IMR-90 (cell line): ENCODE measurements around the gene EXOC4. TPM values are rescaled to one million over a fixed set of nuclear protein-coding genes. Genes with fewer than 3 reads are reported as not detected.

Source experiments
- ATAC-seq: fragments of 200-7000 bp; cut with Tn5 transposase; 2 replicates; pipeline ENCODE4 v1.9.1; 2020; ENCODE audit warnings: low read depth, mild to moderate bottlenecking, moderate library complexity
- BruUV-seq: library from RNA; stranded (reverse); fragments of 400-500 nt; replicated peaks from 2 replicates; lab custom pipeline; 2021; lab: Mats Ljungman, UMichigan
- CTCF ChIA-PET: fragments of 300-600 bp; formaldehyde crosslinking; extraction: SDS; loops from one replicate; lab custom pipeline; 2021; ENCODE audit warnings: antibody characterized with exemption; lab: Yijun Ruan, JAX
- POLR2A ChIA-PET: fragments of 300-600 bp; sonication (Branson Sonifier 250); formaldehyde crosslinking; loops from one replicate; lab custom pipeline; 2022; ENCODE audit warnings: antibody characterized with exemption; ENCODE audit not compliant: unreplicated experiment; lab: Charles Lee
- DNase-seq: peaks from one replicate; pipeline ENCODE4 v3.0.0; 2013
- H2AFZ ChIP-seq: replicated peaks from 2 replicates; pipeline ENCODE3; 2013; ENCODE audit warnings: low read length, mild to moderate bottlenecking; ENCODE audit not compliant: poor library complexity
- H2AK5ac ChIP-seq: 2 replicates; pipeline ENCODE4 v1.6.1; 2013; ENCODE audit warnings: low read depth, low read length, inconsistent platforms
- H2AK9ac ChIP-seq: replicated peaks from 2 replicates; pipeline ENCODE3; 2013; ENCODE audit warnings: mild to moderate bottlenecking, low read depth, low read length, moderate library complexity; ENCODE audit not compliant: poor library complexity
- H2BK120ac ChIP-seq: 2 replicates; pipeline ENCODE4 v1.6.1; 2013; ENCODE audit warnings: low read depth, low read length, inconsistent platforms
- H2BK15ac ChIP-seq: 3 replicates; pipeline ENCODE4 v1.6.1; 2013; ENCODE audit warnings: low read depth, low read length, inconsistent platforms
- H2BK20ac ChIP-seq: 2 replicates; pipeline ENCODE4 v1.6.1; 2013; ENCODE audit warnings: low read depth, mild to moderate bottlenecking, inconsistent platforms, low read length, moderate library complexity
- H2BK5ac ChIP-seq: 2 replicates; pipeline ENCODE4 v1.6.1; 2013; ENCODE audit warnings: mild to moderate bottlenecking, low read depth, low read length, inconsistent platforms; ENCODE audit not compliant: poor library complexity, severe bottlenecking
- H3K14ac ChIP-seq: replicated peaks from 2 replicates; pipeline ENCODE4 v1.6.1; 2013; ENCODE audit warnings: low read depth, low read length, inconsistent platforms
- H3K18ac ChIP-seq: 2 replicates; pipeline ENCODE4 v1.6.1; 2013; ENCODE audit warnings: low read depth, low read length, control low read depth
- H3K23ac ChIP-seq: 2 replicates; pipeline ENCODE4 v1.6.1; 2013; ENCODE audit warnings: low read depth, low read length, inconsistent platforms
- H3K27ac ChIP-seq: 2 replicates; pipeline ENCODE4 v1.5.1; 2013; ENCODE audit warnings: mild to moderate bottlenecking, control low read depth, low read length; ENCODE audit not compliant: insufficient read depth
- H3K27me3 ChIP-seq: 2 replicates; pipeline ENCODE4 v1.6.1; 2013; ENCODE audit warnings: low read length; ENCODE audit not compliant: control insufficient read depth, insufficient read depth
- H3K36me3 ChIP-seq: 2 replicates; pipeline ENCODE4 v1.6.1; 2013; ENCODE audit warnings: low read length, mixed read lengths; ENCODE audit not compliant: control insufficient read depth, insufficient read depth
- H3K4ac ChIP-seq: 2 replicates; pipeline ENCODE4 v1.6.1; 2013; ENCODE audit warnings: low read depth, low read length, inconsistent platforms
- H3K4me1 ChIP-seq: 2 replicates; pipeline ENCODE4 v1.6.1; 2013; ENCODE audit warnings: low read length, mixed read lengths; ENCODE audit not compliant: control insufficient read depth, insufficient read depth
- H3K4me2 ChIP-seq: 2 replicates; pipeline ENCODE4 v1.6.1; 2013; ENCODE audit warnings: low read depth, mild to moderate bottlenecking, control low read depth, low read length, moderate library complexity
- H3K4me3 ChIP-seq: 2 replicates; pipeline ENCODE4 v1.5.1; 2013; ENCODE audit warnings: low read depth, mild to moderate bottlenecking, control low read depth, low read length, moderate library complexity; ENCODE audit not compliant: insufficient read depth
- H3K56ac ChIP-seq: 2 replicates; pipeline ENCODE4 v1.6.1; 2013; ENCODE audit warnings: low read length, inconsistent platforms; ENCODE audit not compliant: insufficient read depth; ENCODE audit errors: extremely low read depth
- H3K79me1 ChIP-seq, 2 experiments: 2 replicates each; pipeline ENCODE4 v1.6.1; 2013; ENCODE audit warnings: low read length in 2 of 2, inconsistent platforms in 1 of 2, low read depth in 1 of 2
- H3K9ac ChIP-seq: 2 replicates; pipeline ENCODE4 v1.6.1; 2013; ENCODE audit warnings: low read depth, low read length, control low read depth
- H3K9me1 ChIP-seq: 2 replicates; pipeline ENCODE4 v1.6.1; 2013; ENCODE audit warnings: low read length, inconsistent platforms; ENCODE audit not compliant: insufficient read depth
- H3K9me3 ChIP-seq: 2 replicates; pipeline ENCODE4 v1.6.1; 2013; ENCODE audit warnings: low read length; ENCODE audit not compliant: control insufficient read depth, insufficient read depth
- H4K20me1 ChIP-seq: 2 replicates; pipeline ENCODE4 v1.6.1; 2013; ENCODE audit warnings: low read length, inconsistent platforms; ENCODE audit not compliant: insufficient read depth
- H4K5ac ChIP-seq: 2 replicates; pipeline ENCODE4 v1.6.1; 2013; ENCODE audit warnings: mild to moderate bottlenecking, low read depth, low read length, control low read depth
- H4K8ac ChIP-seq, 2 experiments: 2 replicates each; pipeline ENCODE4 v1.6.1; 2013; ENCODE audit warnings: low read depth in 2 of 2, low read length in 2 of 2, control low read depth in 1 of 2, inconsistent platforms in 1 of 2
- H4K91ac ChIP-seq: 2 replicates; pipeline ENCODE4 v1.6.1; 2013; ENCODE audit warnings: low read depth, low read length, inconsistent platforms; ENCODE audit not compliant: insufficient read depth
- FOS ChIP-seq: fragments of 150-350 bp; IDR thresholded peaks from 2 replicates; pipeline ENCODE4 v1.6.1; 2016; ENCODE audit warnings: low read depth, low read length
- MXI1 ChIP-seq: IDR thresholded peaks from 2 replicates; pipeline ENCODE4 v1.6.1; 2012; ENCODE audit warnings: low read depth, mild to moderate bottlenecking, low read length, moderate library complexity, borderline replicate concordance
- NFE2L2 ChIP-seq: fragments of 150-350 bp; IDR thresholded peaks from 2 replicates; pipeline ENCODE4 v1.6.1; 2016; ENCODE audit warnings: low read depth, mild to moderate bottlenecking, low read length
- SMC3 ChIP-seq: fragments of 150-350 bp; IDR thresholded peaks from 2 replicates; pipeline ENCODE4 v1.6.1; 2016; ENCODE audit warnings: low read depth, mild to moderate bottlenecking, antibody characterized with exemption, low read length, moderate library complexity
- WGBS, 2 experiments: methylation state at CpG; one replicate each; pipeline versions ENCODE4 v1.1.5 to v1.1.7; 2013; ENCODE audit warnings: missing lambda C conversion rate in 2 of 2; ENCODE audit not compliant: insufficient read length in 1 of 2; ENCODE audit errors: extremely low coverage in 2 of 2; 5-methylcytosine and 5-hydroxymethylcytosine counted together
- dilution Hi-C: fragments of 300-500 bp; cut with HindIII; formaldehyde crosslinking; loops from one replicate; pipeline ENCODE4 v1.14.3; 2018; ENCODE audit warnings: low sequenced_read_pairs; ENCODE audit not compliant: unreplicated experiment
- in situ Hi-C: fragments of 300-500 bp; cut with MboI; formaldehyde crosslinking; loops from 3 replicates; pipeline ENCODE4 v1.14.3; 2019; ENCODE audit warnings: low sequenced_read_pairs, inconsistent platforms, mixed read lengths
- intact Hi-C: fragments of 100-400 bp; cut with micrococcal nuclease; formaldehyde crosslinking; loops from 2 replicates; pipeline ENCODE4 v1.10.0; 2022
- polyA plus RNA-seq, 3 experiments: library from polyadenylated mRNA; depleted of rRNA; stranded (reverse); fragments of >200 nt; gene quantifications; 2 replicates each; pipeline ENCODE4 v1.2.3, GENCODE V29; 2012; ENCODE audit warnings: low replicate concordance in 1 of 3
- total RNA-seq: library from RNA; depleted of rRNA; stranded (reverse); fragments of >200 nt; gene quantifications from 2 replicates; pipeline ENCODE4 v1.2.3, GENCODE V29; 2012

Gene EXOC4
- total and polyA plus RNA-seq, 2 of the 4 experiments (the other 2 are of a cell fraction): 25.4 to 94.6 TPM

DNA sequence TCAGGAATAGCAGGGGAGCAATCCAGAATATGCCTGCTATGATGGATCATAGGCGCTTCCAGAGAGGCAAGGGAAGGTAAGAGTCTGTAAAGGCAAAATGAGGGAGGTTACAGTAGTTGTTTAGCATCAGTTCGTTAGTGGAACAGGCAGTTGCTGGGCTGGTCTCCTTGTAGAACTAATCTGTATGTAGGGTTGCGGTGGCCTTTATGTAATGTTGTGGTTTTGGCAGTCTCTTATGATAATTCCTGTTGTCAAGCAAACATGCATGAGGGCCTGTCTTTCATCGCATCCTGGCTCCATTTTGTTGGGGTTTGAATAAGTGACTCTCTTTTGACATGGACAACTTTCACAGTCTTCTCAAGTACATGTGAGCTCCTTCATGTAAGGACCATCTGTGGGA, 446.5 kb downstream of the EXOC4 start:
- no peak overlapping the region for H4K5ac ChIP-seq
- no peak overlapping the region for H3K4me2 ChIP-seq
- no peak overlapping the region for H2BK20ac ChIP-seq
- intact Hi-C loops (no loop called here), in situ Hi-C loops (no loop called here), dilution Hi-C loops (no loop called here)
- no peak overlapping the region for H2BK120ac ChIP-seq
- no peak overlapping the region; the same call in 2 of the 3 replicates for H2BK15ac ChIP-seq
- H4K8ac ChIP-seq: no peak overlapping the region
- H4K91ac ChIP-seq: no peak overlapping the region
- no peak overlapping the region for H3K4me3 ChIP-seq
- no peak overlapping the region for H2BK5ac ChIP-seq
- TF ChIP-seq NFE2L2: no peak
- no peak for TF ChIP-seq FOS
- TF ChIP-seq MXI1: no peak
- TF ChIP-seq SMC3: no peak
- no peak overlapping the region for H3K18ac ChIP-seq
- peaks cover 13% of the 10 kb centered on the region for H3K4me1 ChIP-seq
- H3K27me3 ChIP-seq: no peaks in the 10 kb centered on the region
- no TSS peak for BruUV-seq
- no peaks in the 10 kb centered on the region for H4K20me1 ChIP-seq
- ChIA-PET POLR2A (no interaction called here), CTCF (no interaction called here)
- H3K27ac ChIP-seq: no peak overlapping the region
- H3K56ac ChIP-seq: no peak overlapping the region
- peaks cover 16% of the 10 kb centered on the region for H3K9me1 ChIP-seq
- H3K9ac ChIP-seq: no peak overlapping the region
- 87% methylated on average over 3 of the region's 4 CpGs; no CpG with 5 or more reads in 1 of the 2 experiments for WGBS, 2 experiments
- no peak overlapping the region for H2AK5ac ChIP-seq
- H3K79me1 ChIP-seq: peaks cover 5 to 12% of the 10 kb centered on the region in 2 experiments; a peak in 2 of 4 replicates
- H3K23ac ChIP-seq: no peak overlapping the region
- H3K14ac ChIP-seq: no peak overlapping the region
- no peak overlapping the region for H2AFZ ChIP-seq
- DNase-seq: no peak
- H2AK9ac ChIP-seq: no peak overlapping the region
- ATAC-seq: no peak
- H3K36me3 ChIP-seq: no peaks in the 10 kb centered on the region
- H3K9me3 ChIP-seq: no peaks in the 10 kb centered on the region
- H3K4ac ChIP-seq: no peak overlapping the region
